ENCODE data around the gene OR1D2. TPM values are rescaled to one million over a fixed set of nuclear protein-coding genes. Genes with fewer than 3 reads are reported as not detected.

Gene OR1D2
- total and polyA plus RNA-seq, 8 donors = not detected

- Histone ChIP-seq H3K27me3 (no peaks in the 10 kb centered on the region), H3K4me1 (peaks cover 0 to 17% (median 11%) of the 10 kb centered on the region in 4 donors), H3K4me3 (peak overlapping the region in 3 of 4 donors; percentile 66 to 74 (median 69)), H3K9me3 (no peaks in the 10 kb centered on the region), H3K36me3 (no peaks in the 10 kb centered on the region), H3K27ac (no peak overlapping the region)
- 73 to 80% (median 75%) methylated on average over 8 of the region's 8 CpGs for WGBS, 5 donors
- intact Hi-C loops (cut with DNase I; ENCODE audit: low total_unique reads) = no loop called here
- TF ChIP-seq POLR2A (IDR thresholded peaks at IDR 0.05) (no peak), POLR2AphosphoS5 (IDR thresholded peaks at IDR 0.05) (no peak), EP300 (IDR thresholded peaks at IDR 0.05) (no peak), CTCF (IDR thresholded peaks at IDR 0.05) (no peak)
- DNase-seq = peak in 1 of 2 donors; percentile 49
These were observed 54.4 kb downstream of the OR1D2 start for GRCh38 chr17:3049705-3050295.

GRCh38 chr17:3048727-3049471 is 55.3 kb downstream of the OR1D2 start:
- H3K27me3 ChIP-seq = no peaks in the 10 kb centered on the region
- WGBS, 5 donors = 0 to 2% (median 1%) methylated on average over 34 to 50 of the region's 50 CpGs
- peaks cover 0 to 17% (median 11%) of the 10 kb centered on the region in 4 donors for H3K4me1 ChIP-seq
- H3K27ac ChIP-seq = peak overlapping the region; percentile 65 to 83 (median 76)
- intact Hi-C loops (cut with DNase I; ENCODE audit: low total_unique reads) = no loop called here
- H3K4me3 ChIP-seq = peak overlapping the region; percentile 66 to 74 (median 70)
- no peaks in the 10 kb centered on the region for H3K36me3 ChIP-seq
- H3K9me3 ChIP-seq = peaks cover 3 to 8% (median 7%) of the 10 kb centered on the region in 4 donors
- peak; percentile 97 to 99 for DNase-seq
- TF ChIP-seq POLR2A (IDR thresholded peaks at IDR 0.05) (no peak), CTCF (IDR thresholded peaks at IDR 0.05) (peak in 5 of 7 experiments; percentile 36 to 90 (median 48)), POLR2AphosphoS5 (IDR thresholded peaks at IDR 0.05) (peak in 2 of 3 donors; percentile 14 to 22)

GRCh38 chr17:3046753-3047152 is 57.5 kb downstream of the OR1D2 start:
- Histone ChIP-seq H3K4me3 (no peak overlapping the region), H3K36me3 (no peaks in the 10 kb centered on the region), H3K27me3 (peaks cover 0 to 6% (median 0%) of the 10 kb centered on the region in 3 donors), H3K9me3 (peaks cover 7 to 15% (median 13%) of the 10 kb centered on the region in 4 donors), H3K4me1 (peaks cover 0 to 17% (median 11%) of the 10 kb centered on the region in 4 donors), H3K27ac (no peak overlapping the region)
- 76 to 83% (median 79%) methylated on average over 3 of the region's 3 CpGs for WGBS, 5 donors
- DNase-seq = no peak
- intact Hi-C loops (cut with DNase I; ENCODE audit: low total_unique reads) = no loop called here
- TF ChIP-seq CTCF (IDR thresholded peaks at IDR 0.05) (no peak), POLR2AphosphoS5 (IDR thresholded peaks at IDR 0.05) (no peak), EP300 (IDR thresholded peaks at IDR 0.05) (no peak), POLR2A (IDR thresholded peaks at IDR 0.05) (no peak)

- peaks cover 7 to 15% (median 13%) of the 10 kb centered on the region in 4 donors for H3K9me3 ChIP-seq
- H3K27ac ChIP-seq = no peak overlapping the region
- peaks cover 0 to 22% (median 0%) of the 10 kb centered on the region in 3 donors for H3K27me3 ChIP-seq
- intact Hi-C loops (cut with DNase I; ENCODE audit: low total_unique reads) = no loop called here
- no peak for TF ChIP-seq CTCF (IDR thresholded peaks at IDR 0.05)
- no peak for TF ChIP-seq POLR2AphosphoS5 (IDR thresholded peaks at IDR 0.05)
- TF ChIP-seq POLR2A (IDR thresholded peaks at IDR 0.05) = no peak
- no peak for TF ChIP-seq EP300 (IDR thresholded peaks at IDR 0.05)
- H3K4me3 ChIP-seq = no peak overlapping the region
- no peak for DNase-seq
- H3K4me1 ChIP-seq = peaks cover 0 to 7% (median 3%) of the 10 kb centered on the region in 4 donors
- WGBS, 5 donors = 64 to 72% (median 68%) methylated on average over 11 of the region's 11 CpGs
- H3K36me3 ChIP-seq = no peaks in the 10 kb centered on the region
These were observed 60.4 kb downstream of the OR1D2 start for GRCh38 chr17:3043737-3044365.

Data from stomach (tissue), 9 donors.